ENCODE data around the gene GNPAT. TPM values are rescaled to one million over a fixed set of nuclear protein-coding genes. Genes with fewer than 3 reads are reported as not detected.

GNPAT gene
- total and polyA plus RNA-seq, 4 donors: 14.7 to 32.0 (median 22.7) TPM

DNA sequence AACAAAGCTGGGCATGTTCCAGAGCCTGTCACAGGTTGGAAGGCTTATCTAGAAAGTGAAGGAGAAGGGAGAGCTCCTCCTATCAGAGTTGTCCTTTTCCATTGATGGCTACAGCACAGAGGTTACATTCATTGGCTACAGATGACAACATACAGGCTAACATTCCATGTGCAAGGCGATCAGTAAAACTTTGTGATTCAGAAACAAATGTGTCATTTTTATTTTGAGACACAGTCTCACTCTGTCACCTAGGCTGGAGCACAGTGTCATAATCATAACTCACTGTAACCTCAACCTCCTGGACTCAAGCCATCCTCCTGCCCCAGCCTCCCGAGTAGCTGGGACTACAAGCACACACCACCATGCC lies 46.6 kb upstream of the GNPAT start (continued):
- TF ChIP-seq REST (IDR thresholded peaks at IDR 0.05): no peak

GRCh38 chr1:231194843-231195516 lies 46.0 kb upstream of the GNPAT start:
- WGBS: 71% methylated on average over 8 of the region's 8 CpGs
- Histone ChIP-seq H3K9ac (ENCODE audit: low read depth in 1 of 2, low read length in 2 of 2) (no peak overlapping the region), H3K4me3 (ENCODE audit: low read depth in 1 of 3, low read length in 3 of 3) (no peak overlapping the region), H3K27ac (ENCODE audit: low read depth in 1 of 2, low read length in 2 of 2) (no peak overlapping the region), H3K9me3 (ENCODE audit: control insufficient read depth in 4 of 4, low read length in 3 of 4) (peaks cover 0 to under 1% (median 0%) of the 10 kb centered on the region in 4 donors), H3K27me3 (ENCODE audit: control insufficient read depth in 4 of 4, insufficient read depth in 4 of 4, low read length in 3 of 4) (no peaks in the 10 kb centered on the region), H3K36me3 (ENCODE audit: control insufficient read depth in 4 of 4, insufficient read depth in 3 of 4, low read depth in 1 of 4, low read length in 3 of 4) (no peaks in the 10 kb centered on the region), H3K4me1 (ENCODE audit: control insufficient read depth in 4 of 4, insufficient read depth in 4 of 4, low read length in 3 of 4) (no peaks in the 10 kb centered on the region)
- DNase-seq (ENCODE audit: low spot score): no peak
- peak; percentile 41 for TF ChIP-seq NR2F2 (IDR thresholded peaks at IDR 0.05)
- TF ChIP-seq, protein P1, sequence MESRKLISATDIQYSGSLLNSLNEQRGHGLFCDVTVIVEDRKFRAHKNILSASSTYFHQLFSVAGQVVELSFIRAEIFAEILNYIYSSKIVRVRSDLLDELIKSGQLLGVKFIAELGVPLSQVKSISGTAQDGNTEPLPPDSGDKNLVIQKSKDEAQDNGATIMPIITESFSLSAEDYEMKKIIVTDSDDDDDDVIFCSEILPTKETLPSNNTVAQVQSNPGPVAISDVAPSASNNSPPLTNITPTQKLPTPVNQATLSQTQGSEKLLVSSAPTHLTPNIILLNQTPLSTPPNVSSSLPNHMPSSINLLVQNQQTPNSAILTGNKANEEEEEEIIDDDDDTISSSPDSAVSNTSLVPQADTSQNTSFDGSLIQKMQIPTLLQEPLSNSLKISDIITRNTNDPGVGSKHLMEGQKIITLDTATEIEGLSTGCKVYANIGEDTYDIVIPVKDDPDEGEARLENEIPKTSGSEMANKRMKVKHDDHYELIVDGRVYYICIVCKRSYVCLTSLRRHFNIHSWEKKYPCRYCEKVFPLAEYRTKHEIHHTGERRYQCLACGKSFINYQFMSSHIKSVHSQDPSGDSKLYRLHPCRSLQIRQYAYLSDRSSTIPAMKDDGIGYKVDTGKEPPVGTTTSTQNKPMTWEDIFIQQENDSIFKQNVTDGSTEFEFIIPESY (IDR thresholded peaks at IDR 0.05): no peak

DNA sequence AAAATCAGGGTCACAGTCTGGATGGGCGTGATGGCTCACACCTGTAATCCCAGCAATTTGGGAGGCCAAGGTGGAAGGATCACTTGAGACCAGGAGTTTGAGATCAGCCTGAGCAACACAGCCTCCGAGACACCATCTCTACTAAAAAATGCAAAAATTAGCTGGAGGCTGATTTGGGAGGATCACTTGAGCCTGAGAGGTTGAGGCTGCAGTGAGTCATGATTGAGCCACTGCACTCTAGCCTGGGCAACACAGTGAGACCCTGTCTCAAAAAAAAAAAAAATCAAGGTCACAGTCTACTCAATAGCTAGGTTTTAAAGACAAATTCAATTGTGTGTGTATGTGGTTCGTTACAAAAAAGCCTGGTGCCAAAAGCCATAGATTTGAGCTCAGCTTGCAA lies 44.7 kb upstream of the GNPAT start:
- no peaks in the 10 kb centered on the region for H3K9me3 ChIP-seq (ENCODE audit: control insufficient read depth in 4 of 4, low read length in 3 of 4)
- no peak for DNase-seq (ENCODE audit: low spot score)
- H3K4me1 ChIP-seq (ENCODE audit: control insufficient read depth in 4 of 4, insufficient read depth in 4 of 4, low read length in 3 of 4): no peaks in the 10 kb centered on the region
- H3K36me3 ChIP-seq (ENCODE audit: control insufficient read depth in 4 of 4, insufficient read depth in 3 of 4, low read depth in 1 of 4, low read length in 3 of 4): no peaks in the 10 kb centered on the region
- H3K4me3 ChIP-seq (ENCODE audit: low read depth in 1 of 3, low read length in 3 of 3): no peak overlapping the region
- H3K9ac ChIP-seq (ENCODE audit: low read depth in 1 of 2, low read length in 2 of 2): no peak overlapping the region
- WGBS: 85% methylated on average over 3 of the region's 3 CpGs
- no peaks in the 10 kb centered on the region for H3K27me3 ChIP-seq (ENCODE audit: control insufficient read depth in 4 of 4, insufficient read depth in 4 of 4, low read length in 3 of 4)
- TF ChIP-seq HNF4A (conservative IDR thresholded peaks at IDR 0.05): no peak
- TF ChIP-seq, protein P2, sequence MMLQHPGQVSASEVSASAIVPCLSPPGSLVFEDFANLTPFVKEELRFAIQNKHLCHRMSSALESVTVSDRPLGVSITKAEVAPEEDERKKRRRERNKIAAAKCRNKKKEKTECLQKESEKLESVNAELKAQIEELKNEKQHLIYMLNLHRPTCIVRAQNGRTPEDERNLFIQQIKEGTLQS (IDR thresholded peaks at IDR 0.05): no peak
- TF ChIP-seq SP1 (IDR thresholded peaks at IDR 0.05): no peak
- TF ChIP-seq, protein P1 (IDR thresholded peaks at IDR 0.05): no peak
- TF ChIP-seq JUND (IDR thresholded peaks at IDR 0.05): no peak
- TF ChIP-seq GABPA (IDR thresholded peaks at IDR 0.05 in 1 of 2, conservative IDR thresholded peaks at IDR 0.05 in 1 of 2): no peak
- TF ChIP-seq, protein P3, sequence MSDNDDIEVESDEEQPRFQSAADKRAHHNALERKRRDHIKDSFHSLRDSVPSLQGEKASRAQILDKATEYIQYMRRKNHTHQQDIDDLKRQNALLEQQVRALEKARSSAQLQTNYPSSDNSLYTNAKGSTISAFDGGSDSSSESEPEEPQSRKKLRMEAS (IDR thresholded peaks at IDR 0.05): no peak
- TF ChIP-seq TAF1 (conservative IDR thresholded peaks at IDR 0.05): no peak
- TF ChIP-seq HNF4G (IDR thresholded peaks at IDR 0.05): no peak
- no peak for TF ChIP-seq RAD21 (IDR thresholded peaks at IDR 0.05)
- TF ChIP-seq YY1 (IDR thresholded peaks at IDR 0.05): no peak
- TF ChIP-seq RXRA (IDR thresholded peaks at IDR 0.05): no peak
- TF ChIP-seq REST (IDR thresholded peaks at IDR 0.05): no peak
- no peak for TF ChIP-seq EGR1 (IDR thresholded peaks at IDR 0.05; ENCODE audit: low read depth in 2 of 2)
- TF ChIP-seq CTCF (IDR thresholded peaks at IDR 0.05; ENCODE audit: low read depth, low read length, missing input control): no peak
- no peak overlapping the region for H3K27ac ChIP-seq (ENCODE audit: low read depth in 1 of 2, low read length in 2 of 2)
